ENCODE measurements around the gene SPINDOC.
A peak's percentile ranks its signal among the peaks of the same experiment; 100 is the strongest.

Gene SPINDOC

DNA sequence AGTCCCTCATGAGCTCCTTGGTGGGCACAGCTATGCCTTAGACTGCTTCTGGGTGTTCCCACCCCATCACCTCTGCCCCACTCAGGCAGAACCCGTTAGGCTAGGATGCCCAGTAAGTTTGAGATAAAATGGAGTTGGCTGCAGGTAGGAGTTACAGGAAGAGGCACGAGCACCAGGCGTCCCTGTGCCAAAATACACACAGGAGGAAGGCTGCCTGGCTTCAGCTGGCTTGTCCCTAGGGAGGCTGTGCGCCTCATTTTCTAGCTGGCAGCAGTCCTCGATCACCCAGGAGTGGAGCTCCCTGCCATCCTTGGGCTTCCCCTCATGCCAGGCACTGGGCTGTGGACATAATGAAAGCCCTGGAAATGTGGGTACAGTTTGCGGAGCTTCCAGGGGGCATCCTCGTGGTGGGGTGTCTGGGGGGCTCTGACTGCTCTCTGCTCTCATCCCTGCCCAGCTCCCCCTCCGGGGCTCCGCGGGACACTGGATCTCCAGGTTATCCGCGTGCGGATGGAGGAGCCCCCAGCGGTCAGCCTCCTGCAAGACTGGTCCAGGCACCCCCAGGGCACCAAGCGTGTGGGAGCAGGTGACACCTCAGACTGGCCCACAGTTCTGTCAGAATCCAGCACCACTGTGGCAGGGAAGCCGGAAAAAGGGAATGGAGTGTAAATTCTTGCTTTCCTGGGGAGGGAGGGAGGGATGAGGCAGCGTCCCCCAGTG is 13.4 kb downstream of the SPINDOC start:
- DNase-seq (ENCODE audit: insufficient read length, low spot score) (no peak), FAIRE-seq (no peak)
- TF ChIP-seq, protein P1, sequence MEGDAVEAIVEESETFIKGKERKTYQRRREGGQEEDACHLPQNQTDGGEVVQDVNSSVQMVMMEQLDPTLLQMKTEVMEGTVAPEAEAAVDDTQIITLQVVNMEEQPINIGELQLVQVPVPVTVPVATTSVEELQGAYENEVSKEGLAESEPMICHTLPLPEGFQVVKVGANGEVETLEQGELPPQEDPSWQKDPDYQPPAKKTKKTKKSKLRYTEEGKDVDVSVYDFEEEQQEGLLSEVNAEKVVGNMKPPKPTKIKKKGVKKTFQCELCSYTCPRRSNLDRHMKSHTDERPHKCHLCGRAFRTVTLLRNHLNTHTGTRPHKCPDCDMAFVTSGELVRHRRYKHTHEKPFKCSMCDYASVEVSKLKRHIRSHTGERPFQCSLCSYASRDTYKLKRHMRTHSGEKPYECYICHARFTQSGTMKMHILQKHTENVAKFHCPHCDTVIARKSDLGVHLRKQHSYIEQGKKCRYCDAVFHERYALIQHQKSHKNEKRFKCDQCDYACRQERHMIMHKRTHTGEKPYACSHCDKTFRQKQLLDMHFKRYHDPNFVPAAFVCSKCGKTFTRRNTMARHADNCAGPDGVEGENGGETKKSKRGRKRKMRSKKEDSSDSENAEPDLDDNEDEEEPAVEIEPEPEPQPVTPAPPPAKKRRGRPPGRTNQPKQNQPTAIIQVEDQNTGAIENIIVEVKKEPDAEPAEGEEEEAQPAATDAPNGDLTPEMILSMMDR (IDR thresholded peaks at IDR 0.05; ENCODE audit: insufficient read depth, missing control alignments), result no peak

DNA sequence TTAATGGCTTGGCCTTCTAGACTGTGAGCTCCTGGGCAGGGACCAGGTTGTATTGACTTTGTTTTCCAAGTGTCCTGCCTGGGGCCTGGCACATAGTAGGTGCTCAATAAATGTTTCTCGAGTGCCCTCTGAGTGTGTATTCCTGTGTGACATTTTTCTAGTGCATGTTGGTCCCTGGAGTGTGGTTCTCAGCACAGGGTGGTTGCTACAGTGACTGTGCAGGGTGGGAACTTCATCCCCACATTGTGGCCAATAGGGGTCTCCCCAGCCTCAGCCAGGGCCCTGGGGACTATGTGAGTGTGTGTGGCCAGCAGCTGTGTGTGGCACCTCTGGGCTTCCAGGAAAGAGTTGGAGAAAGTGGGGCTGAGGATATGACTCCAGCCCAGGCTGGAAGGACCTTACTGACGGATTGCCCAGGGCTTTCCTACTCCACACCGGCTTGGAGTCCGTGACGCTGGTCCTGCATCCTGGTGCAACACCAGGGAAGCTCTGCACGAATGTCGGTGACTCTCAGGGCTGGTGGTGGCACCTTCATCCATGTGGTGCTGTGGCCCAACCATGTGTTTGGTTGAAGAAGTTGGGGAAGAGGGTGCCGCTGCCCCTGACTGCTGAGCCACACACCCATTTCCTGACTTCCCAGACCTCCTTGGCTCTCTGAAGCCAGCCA is 16.7 kb downstream of the SPINDOC start:
- FAIRE-seq, result no peak
- TF ChIP-seq, protein P1 (IDR thresholded peaks at IDR 0.05; ENCODE audit: insufficient read depth, missing control alignments), result peak; percentile 37
- no peak for DNase-seq (ENCODE audit: insufficient read length, low spot score)

DNA sequence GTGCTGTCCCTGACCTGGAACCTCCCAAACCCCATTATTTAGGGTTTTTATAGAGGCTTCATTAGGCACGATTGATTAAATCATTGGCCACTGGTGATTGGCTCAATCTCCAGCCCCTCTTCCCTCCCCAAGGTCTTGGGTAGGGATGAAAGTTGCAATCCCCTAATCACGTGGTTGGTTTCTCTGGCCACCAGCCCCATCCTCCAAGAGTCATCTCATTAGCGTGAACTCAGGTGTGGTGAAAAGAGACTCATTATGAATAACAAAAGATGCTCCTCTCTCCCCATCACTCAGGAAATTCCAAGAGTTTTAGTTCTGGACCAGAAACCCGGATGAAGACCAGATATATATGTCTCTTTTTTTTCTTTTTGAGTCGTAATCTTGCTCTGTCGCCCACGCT is 18.1 kb downstream of the SPINDOC start:
- DNase-seq (ENCODE audit: insufficient read length, low spot score) (no peak), FAIRE-seq (no peak)
- TF ChIP-seq, protein P1 (IDR thresholded peaks at IDR 0.05; ENCODE audit: insufficient read depth, missing control alignments), result no peak

DNA sequence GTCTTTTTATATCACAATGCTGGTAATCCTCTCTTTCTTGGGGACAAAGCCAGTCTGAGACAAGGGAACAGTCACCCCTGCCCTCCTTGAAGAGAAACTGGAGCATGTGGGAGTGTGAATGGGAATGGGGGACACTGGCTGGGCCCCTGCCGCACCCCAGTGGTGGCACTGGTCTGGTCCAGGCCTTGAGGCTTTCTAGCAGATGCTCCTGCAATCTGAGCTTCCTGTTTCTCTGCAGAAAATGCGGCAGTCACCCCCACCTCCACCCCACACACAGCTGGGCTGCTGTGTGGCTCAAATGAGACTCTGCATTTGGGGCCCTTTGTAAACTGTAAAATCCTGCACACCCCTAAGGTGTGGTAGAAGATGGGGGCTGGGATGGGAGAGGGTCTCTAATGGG is 19.1 kb downstream of the SPINDOC start:
- TF ChIP-seq, protein P1 (IDR thresholded peaks at IDR 0.05; ENCODE audit: insufficient read depth, missing control alignments), result no peak
- DNase-seq (ENCODE audit: insufficient read length, low spot score) (no peak), FAIRE-seq (no peak)

DNA sequence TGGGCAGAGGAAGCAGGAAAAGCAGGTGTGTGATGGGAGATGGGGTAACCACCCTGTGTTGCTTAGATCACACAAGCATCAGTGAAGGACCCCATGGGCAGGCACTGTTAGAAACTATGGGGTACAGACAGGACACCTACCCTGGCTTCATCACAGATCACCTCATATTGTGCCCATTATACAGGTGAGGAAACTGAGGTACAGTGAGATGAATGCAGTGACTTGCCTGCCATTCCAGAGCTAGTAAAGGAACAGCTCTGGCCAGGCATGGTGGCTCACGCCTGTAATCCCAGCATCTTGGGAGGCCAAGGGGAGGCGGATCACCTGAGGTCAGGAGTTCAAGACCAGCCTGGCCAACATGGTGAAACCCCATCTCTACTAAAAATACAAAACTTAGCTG is 19.8 kb downstream of the SPINDOC start:
- no peak for FAIRE-seq
- DNase-seq (ENCODE audit: insufficient read length, low spot score), result no peak
- TF ChIP-seq, protein P1 (IDR thresholded peaks at IDR 0.05; ENCODE audit: insufficient read depth, missing control alignments), result no peak

DNA sequence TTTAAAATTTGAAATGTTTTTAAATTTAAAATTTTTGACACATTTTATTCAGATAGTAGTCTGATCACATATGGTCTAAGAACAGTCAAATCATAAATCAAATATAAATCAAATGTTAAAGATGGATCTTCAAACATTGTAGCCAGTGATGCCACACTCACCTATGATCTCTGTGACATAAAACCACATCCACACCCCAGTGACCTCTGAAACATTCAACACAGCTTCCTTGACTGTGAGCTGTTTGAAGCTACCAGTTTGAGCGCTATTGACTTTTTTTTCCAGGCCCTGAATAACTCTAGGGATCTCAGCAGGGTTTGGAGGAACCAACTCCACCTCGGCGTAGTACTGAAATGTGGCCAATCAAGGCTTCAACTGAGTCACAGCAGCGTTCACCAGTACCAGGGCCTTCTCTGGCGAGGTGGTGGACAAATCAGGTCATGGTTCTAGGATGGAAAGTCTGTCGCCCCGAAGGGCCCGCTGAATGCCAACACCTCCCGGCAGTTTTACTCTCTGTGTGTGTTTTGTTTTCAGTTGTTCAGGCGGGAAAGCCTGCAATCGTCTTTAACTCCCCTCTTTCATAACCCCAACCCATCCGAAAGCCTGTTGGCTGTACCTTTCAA is 21.4 kb downstream of the SPINDOC start:
- DNase-seq (ENCODE audit: insufficient read length, low spot score) (no peak), FAIRE-seq (no peak)
- TF ChIP-seq, protein P1 (IDR thresholded peaks at IDR 0.05; ENCODE audit: insufficient read depth, missing control alignments), result no peak

DNA sequence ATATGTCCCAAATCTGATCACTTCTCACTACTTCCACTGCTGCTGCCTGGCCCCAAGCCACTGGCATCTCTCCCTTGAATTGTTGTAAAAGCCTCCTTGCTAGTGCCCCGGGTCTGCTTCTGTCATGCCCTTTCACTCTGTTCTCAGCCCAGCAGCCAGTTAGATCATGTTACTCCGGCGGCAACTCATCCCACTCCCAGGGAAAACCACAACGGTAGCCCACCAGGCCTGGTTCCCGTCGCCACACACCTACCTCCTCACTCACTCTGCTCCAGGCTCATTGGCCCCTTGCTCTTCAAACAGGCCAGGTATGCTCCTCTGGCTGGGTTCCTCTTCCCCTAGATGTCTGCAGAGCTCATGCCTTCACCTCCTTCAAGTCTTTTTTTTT is 21.9 kb downstream of the SPINDOC start:
- TF ChIP-seq, protein P1 (IDR thresholded peaks at IDR 0.05; ENCODE audit: insufficient read depth, missing control alignments), result no peak
- DNase-seq (ENCODE audit: insufficient read length, low spot score) (no peak), FAIRE-seq (no peak)
